Thyroid gland (tissue), 4 donors: ENCODE data around the gene EXT2. TPM values are rescaled to one million over a fixed set of nuclear protein-coding genes. Genes with fewer than 3 reads are reported as not detected.
A peak's percentile ranks its signal among the peaks of the same experiment; 100 is the strongest.

Source experiments
- DNase-seq, 2 donors: peaks; one replicate each; pipeline ENCODE4 v3.0.0-alpha.2; 2019
- H3K27ac ChIP-seq, 3 donors: fragments of 200-600 bp; sonication (generic); 1 replicate in 2 of 3; 2 replicates in 1 of 3; pipeline ENCODE4 v1.5.1; 2016 to 2019; ENCODE audit warnings: mild to moderate bottlenecking in 1 of 3, moderate library complexity in 1 of 3
- H3K27me3 ChIP-seq: fragments of 200-600 bp; sonication (generic); one replicate; pipeline ENCODE4 v1.5.1; 2019
- H3K36me3 ChIP-seq, 2 donors: fragments of 200-600 bp; sonication (generic); one replicate each; pipeline ENCODE4 v1.5.1; 2016 to 2019
- H3K4me1 ChIP-seq, 2 donors: fragments of 200-600 bp; sonication (generic); one replicate each; pipeline ENCODE4 v1.5.1; 2017 to 2019
- H3K4me3 ChIP-seq, 3 donors: fragments of 200-600 bp; sonication (generic); replicated peaks in 1 of 3; 1 replicate in 2 of 3; 2 replicates in 1 of 3; pipeline ENCODE4 v1.5.1; 2016; ENCODE audit warnings: mild to moderate bottlenecking in 1 of 3
- H3K9me3 ChIP-seq: fragments of 200-600 bp; sonication (generic); one replicate; pipeline ENCODE4 v1.5.1; 2017
- POLR2A ChIP-seq, 2 donors: fragments of 450-650 bp; IDR thresholded peaks; one replicate each; pipeline ENCODE4 v1.6.1; 2017; ENCODE audit warnings: antibody characterized with exemption in 2 of 2, mild to moderate bottlenecking in 2 of 2, moderate library complexity in 1 of 2
- WGBS, 2 donors: methylation state at CpG; one replicate each; pipeline ENCODE4 v1.1.5; 2017; 5-methylcytosine and 5-hydroxymethylcytosine counted together
- intact Hi-C: fragments of 100-400 bp; cut with DNase I; formaldehyde crosslinking; loops from one replicate; pipeline ENCODE4 v1.15.1; 2023
- total RNA-seq, 4 donors: library from RNA; depleted of rRNA; stranded (reverse); fragments of >200 nt; gene quantifications; one replicate each; pipeline ENCODE4 v1.2.3, GENCODE V29; 2016
- TF ChIP-seq, protein P1 (sequence below), 6 experiments: fragments of 200-600 bp in 3 of 6; fragments of 450-650 bp in 3 of 6; sonication (generic) in 3 of 6; IDR thresholded peaks; one replicate each; pipeline ENCODE4 v1.5.1; 2016 to 2019; ENCODE audit warnings: antibody characterized with exemption in 6 of 6, mild to moderate bottlenecking in 2 of 6, inconsistent platforms in 1 of 6, moderate library complexity in 1 of 6

EXT2 gene
- total RNA-seq, 4 donors from 2014 or later, result 53.2 to 95.8 (median 66.3) TPM

DNA sequence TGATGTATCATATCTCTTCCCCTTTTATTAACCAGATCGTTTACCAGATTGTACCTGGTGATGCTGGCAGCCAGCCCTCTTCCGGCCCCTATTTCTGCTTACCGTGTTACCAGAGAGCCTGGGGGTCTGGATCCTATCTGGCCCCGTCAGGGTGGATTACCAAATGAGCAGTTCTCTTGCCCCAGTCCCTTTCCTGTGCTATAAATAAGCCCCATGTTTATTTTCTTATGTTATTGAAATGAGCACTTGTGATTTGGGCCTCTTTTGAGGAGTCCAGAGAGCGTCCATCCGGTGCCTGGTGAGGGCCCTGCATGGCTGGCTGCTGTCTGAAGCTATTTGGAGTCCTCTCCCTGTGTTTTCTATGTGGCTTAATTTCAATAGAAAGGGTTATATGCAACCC, 154.9 kb downstream of the EXT2 start:
- no peak for DNase-seq
- no peak overlapping the region for H3K27ac ChIP-seq
- no peak overlapping the region for H3K4me3 ChIP-seq
- H3K27me3 ChIP-seq, result no peaks in the 10 kb centered on the region
- no peak for TF ChIP-seq POLR2A (IDR thresholded peaks at IDR 0.05)
- TF ChIP-seq, protein P1, sequence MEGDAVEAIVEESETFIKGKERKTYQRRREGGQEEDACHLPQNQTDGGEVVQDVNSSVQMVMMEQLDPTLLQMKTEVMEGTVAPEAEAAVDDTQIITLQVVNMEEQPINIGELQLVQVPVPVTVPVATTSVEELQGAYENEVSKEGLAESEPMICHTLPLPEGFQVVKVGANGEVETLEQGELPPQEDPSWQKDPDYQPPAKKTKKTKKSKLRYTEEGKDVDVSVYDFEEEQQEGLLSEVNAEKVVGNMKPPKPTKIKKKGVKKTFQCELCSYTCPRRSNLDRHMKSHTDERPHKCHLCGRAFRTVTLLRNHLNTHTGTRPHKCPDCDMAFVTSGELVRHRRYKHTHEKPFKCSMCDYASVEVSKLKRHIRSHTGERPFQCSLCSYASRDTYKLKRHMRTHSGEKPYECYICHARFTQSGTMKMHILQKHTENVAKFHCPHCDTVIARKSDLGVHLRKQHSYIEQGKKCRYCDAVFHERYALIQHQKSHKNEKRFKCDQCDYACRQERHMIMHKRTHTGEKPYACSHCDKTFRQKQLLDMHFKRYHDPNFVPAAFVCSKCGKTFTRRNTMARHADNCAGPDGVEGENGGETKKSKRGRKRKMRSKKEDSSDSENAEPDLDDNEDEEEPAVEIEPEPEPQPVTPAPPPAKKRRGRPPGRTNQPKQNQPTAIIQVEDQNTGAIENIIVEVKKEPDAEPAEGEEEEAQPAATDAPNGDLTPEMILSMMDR (IDR thresholded peaks at IDR 0.05), result no peak
- H3K36me3 ChIP-seq, result no peaks in the 10 kb centered on the region
- WGBS, 2 donors, result 76 to 85% methylated on average over 6 of the region's 6 CpGs
- peaks cover 0 to 12% of the 10 kb centered on the region in 2 donors for H3K4me1 ChIP-seq
- no peaks in the 10 kb centered on the region for H3K9me3 ChIP-seq
- intact Hi-C loops, result no loop called here

DNA sequence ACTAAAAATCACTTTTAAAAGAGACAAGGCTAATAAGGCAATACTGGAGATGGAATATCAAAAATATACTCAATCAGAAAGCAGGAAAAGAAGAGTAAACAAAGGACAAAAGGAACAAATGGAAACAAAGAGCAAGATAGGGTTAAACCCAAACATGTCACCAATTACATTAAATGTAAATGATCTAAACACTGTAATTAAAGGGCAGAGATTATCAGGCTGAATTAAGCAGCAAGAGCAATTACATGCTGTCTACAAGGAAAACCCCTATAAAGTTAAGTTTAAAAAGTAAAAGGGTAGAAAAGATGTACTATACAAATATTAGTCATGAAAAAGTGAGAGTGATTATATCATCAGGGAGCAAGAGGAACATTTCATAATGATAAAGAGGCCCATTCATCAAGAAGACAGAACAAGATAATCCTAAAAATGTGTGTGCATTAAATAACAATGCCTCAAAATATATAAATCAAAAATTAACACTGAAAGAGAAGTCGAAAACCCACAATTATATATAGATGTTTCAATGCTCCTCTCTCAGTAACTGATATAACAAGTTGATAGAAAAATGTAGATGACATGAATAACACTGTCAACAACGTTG, 157.6 kb downstream of the EXT2 start:
- Histone ChIP-seq H3K27ac (no peak overlapping the region), H3K27me3 (no peaks in the 10 kb centered on the region), H3K36me3 (no peaks in the 10 kb centered on the region), H3K9me3 (no peaks in the 10 kb centered on the region), H3K4me3 (no peak overlapping the region), H3K4me1 (no peaks in the 10 kb centered on the region)
- no peak for TF ChIP-seq POLR2A (IDR thresholded peaks at IDR 0.05)
- TF ChIP-seq, protein P1 (IDR thresholded peaks at IDR 0.05), result no peak
- intact Hi-C loops, result no loop called here
- DNase-seq, result no peak
- 93 to 94% methylated on average over 2 of the region's 2 CpGs for WGBS, 2 donors

DNA sequence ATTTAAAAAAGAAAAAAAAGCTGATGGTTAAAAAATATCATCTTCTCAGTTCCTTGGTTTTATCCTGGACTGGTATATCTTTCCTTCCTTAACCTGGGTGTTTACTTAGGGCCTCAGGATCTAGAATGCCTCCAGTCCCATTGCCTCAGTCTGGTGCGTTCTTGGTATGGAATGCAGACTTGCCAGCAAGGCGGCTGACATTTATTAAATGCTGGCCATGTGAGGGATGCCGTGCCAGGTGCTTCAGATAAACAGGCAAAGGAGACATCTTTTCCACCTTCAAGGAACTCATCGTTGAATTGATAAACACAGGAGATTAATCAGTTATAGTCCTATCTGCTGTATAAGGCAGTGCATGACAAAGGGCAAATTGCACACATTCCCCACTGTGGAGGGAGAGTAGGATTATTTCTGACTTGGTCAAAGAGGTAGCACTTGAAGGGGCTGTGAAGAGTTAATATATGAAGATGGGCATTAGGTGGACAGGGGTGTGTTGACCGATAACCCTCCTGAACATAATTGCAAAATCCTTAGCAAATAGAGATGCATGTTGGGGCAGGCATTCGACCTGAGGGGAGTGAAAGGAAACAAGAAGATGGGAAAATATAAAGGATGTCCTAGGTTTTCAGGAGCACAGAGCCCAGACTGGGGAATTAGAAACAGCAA, 160.1 kb downstream of the EXT2 start:
- Histone ChIP-seq H3K4me3 (no peak overlapping the region), H3K4me1 (no peaks in the 10 kb centered on the region), H3K36me3 (no peaks in the 10 kb centered on the region), H3K27ac (no peak overlapping the region), H3K27me3 (no peaks in the 10 kb centered on the region), H3K9me3 (no peaks in the 10 kb centered on the region)
- peak in 1 of 2 donors; percentile 37 for DNase-seq
- intact Hi-C loops, result no loop called here
- 80 to 88% methylated on average over 6 of the region's 6 CpGs for WGBS, 2 donors
- TF ChIP-seq, protein P1 (IDR thresholded peaks at IDR 0.05), result no peak
- no peak for TF ChIP-seq POLR2A (IDR thresholded peaks at IDR 0.05)

DNA sequence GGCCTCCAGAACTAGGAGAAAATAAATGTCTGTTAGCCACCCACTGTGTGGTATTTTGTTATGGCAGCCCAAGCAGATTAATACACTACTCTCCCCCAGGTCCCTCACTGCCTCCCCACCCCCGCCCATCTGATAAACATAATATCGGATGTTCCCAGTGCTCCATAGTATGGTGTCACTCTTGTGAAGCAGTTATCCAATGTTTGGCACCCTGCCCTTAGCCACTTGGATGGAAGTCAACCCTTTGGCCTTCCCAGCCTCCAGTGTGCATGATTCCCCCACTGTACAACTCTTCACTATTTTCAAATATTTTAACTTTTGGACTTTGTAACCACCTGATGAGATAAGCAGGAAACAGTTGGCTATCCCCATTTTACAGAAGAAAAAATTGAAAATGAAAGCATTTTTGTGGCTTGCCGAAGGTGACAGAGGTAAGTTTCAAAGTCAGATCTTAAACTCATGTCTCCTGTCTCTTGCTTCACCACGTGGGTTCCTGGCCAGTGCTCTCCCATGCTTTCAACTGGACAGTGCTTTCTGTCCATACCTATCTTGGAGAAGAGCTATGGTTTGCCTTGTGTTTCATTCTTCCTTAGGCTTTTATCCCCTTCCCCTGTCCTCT, 161.3 kb downstream of the EXT2 start:
- WGBS, 2 donors, result 73 to 80% methylated on average over 4 of the region's 4 CpGs
- Histone ChIP-seq H3K27me3 (no peaks in the 10 kb centered on the region), H3K27ac (no peak overlapping the region), H3K36me3 (no peaks in the 10 kb centered on the region), H3K9me3 (no peaks in the 10 kb centered on the region), H3K4me3 (no peak overlapping the region), H3K4me1 (no peaks in the 10 kb centered on the region)
- no peak for TF ChIP-seq POLR2A (IDR thresholded peaks at IDR 0.05)
- TF ChIP-seq, protein P1 (IDR thresholded peaks at IDR 0.05), result no peak
- peak in 1 of 2 donors; percentile 19 for DNase-seq
- intact Hi-C loops, result no loop called here
